ENCODE data around the gene RTTN.

The RTTN gene

DNA sequence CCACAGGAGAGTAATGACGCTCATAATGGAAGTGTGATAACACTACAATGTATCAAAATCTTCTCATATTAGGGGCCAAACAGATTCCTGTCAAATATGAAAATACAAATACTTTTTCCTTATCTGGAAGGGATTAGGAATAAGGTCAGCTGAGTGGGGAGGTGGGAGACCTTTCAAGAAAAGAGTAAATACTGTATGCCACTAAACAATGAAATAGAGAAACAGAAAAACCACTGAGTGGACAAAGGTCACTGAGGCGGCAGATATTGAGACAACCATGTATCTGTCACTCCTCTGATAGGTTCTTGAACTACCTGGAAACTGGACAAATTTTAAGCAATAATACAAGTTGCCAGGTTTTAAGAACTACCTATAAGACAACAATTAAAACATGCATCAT is 59.3 kb downstream of the RTTN start:
- peaks cover 63% of the 10 kb centered on the region for H3K36me3 ChIP-seq (ENCODE audit: insufficient read depth, low read length)
- TF ChIP-seq EZH2phosphoT487 (IDR thresholded peaks at IDR 0.05; ENCODE audit: borderline replicate concordance) (no peak), CTCF (conservative IDR thresholded peaks at IDR 0.05; ENCODE audit: low read length) (no peak)

DNA sequence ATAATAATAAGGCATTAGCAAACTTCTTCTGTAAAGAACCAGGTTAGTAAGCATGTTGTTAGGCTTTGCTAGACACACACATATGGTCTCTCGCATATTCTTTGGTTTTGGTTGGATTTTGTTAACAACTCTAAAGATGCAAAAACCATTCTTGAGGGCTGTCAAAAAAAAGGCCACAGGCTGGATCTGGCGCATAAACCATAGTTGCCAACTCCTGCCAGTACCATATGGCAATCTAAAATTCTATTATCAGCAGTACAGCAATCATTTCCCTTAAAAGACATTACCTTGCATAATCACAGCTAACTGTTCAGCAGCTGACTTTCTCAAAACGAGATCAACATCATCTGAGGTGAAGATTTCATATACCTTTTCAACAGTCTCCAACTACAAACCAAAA is 63.5 kb downstream of the RTTN start:
- Histone ChIP-seq H3K79me2 (ENCODE audit: insufficient read depth, low read length) (no peaks in the 10 kb centered on the region), H3K4me1 (ENCODE audit: insufficient read depth, low read length, poor library complexity, severe bottlenecking) (no peaks in the 10 kb centered on the region), H3K27me3 (ENCODE audit: insufficient read depth, low read length, poor library complexity, severe bottlenecking) (no peaks in the 10 kb centered on the region), H2AFZ (ENCODE audit: low read length) (no peak overlapping the region), H3K36me3 (ENCODE audit: insufficient read depth, low read length) (peaks cover 52% of the 10 kb centered on the region; the same call in 1 of the 2 replicates), H3K4me3 (ENCODE audit: low read length, poor library complexity, severe bottlenecking) (no peak overlapping the region), H3K9ac (ENCODE audit: low read depth, low read length, poor library complexity, severe bottlenecking) (no peak overlapping the region), H4K20me1 (ENCODE audit: insufficient read depth, low read length, poor library complexity, severe bottlenecking) (peaks cover 3% of the 10 kb centered on the region), H3K9me3 (ENCODE audit: insufficient read depth, low read depth, low read length) (no peaks in the 10 kb centered on the region), H3K9me2 (replicated peaks; ENCODE audit: low read depth, low read length) (no peaks in the 10 kb centered on the region), H3K4me2 (ENCODE audit: low read depth, low read length, poor library complexity, severe bottlenecking) (no peak overlapping the region), H3F3A (ENCODE audit: low read depth) (no peaks in the 10 kb centered on the region)
- TF ChIP-seq EZH2phosphoT487 (IDR thresholded peaks at IDR 0.05; ENCODE audit: borderline replicate concordance) = no peak
- TF ChIP-seq CTCF (conservative IDR thresholded peaks at IDR 0.05; ENCODE audit: low read length) = no peak

More for the DNA sequence above, 59.3 kb downstream of the RTTN start:
- H3K79me2 ChIP-seq (ENCODE audit: insufficient read depth, low read length) = no peaks in the 10 kb centered on the region
- peaks cover 4% of the 10 kb centered on the region for H3K4me1 ChIP-seq (ENCODE audit: insufficient read depth, low read length, poor library complexity, severe bottlenecking)
- H3K27me3 ChIP-seq (ENCODE audit: insufficient read depth, low read length, poor library complexity, severe bottlenecking) = no peaks in the 10 kb centered on the region
- no peak overlapping the region for H3K4me2 ChIP-seq (ENCODE audit: low read depth, low read length, poor library complexity, severe bottlenecking)
- no peaks in the 10 kb centered on the region for H4K20me1 ChIP-seq (ENCODE audit: insufficient read depth, low read length, poor library complexity, severe bottlenecking)
- H3F3A ChIP-seq (ENCODE audit: low read depth) = no peaks in the 10 kb centered on the region
- no peak overlapping the region for H3K4me3 ChIP-seq (ENCODE audit: low read length, poor library complexity, severe bottlenecking)
- no peaks in the 10 kb centered on the region for H3K9me2 ChIP-seq (replicated peaks; ENCODE audit: low read depth, low read length)
- H3K9ac ChIP-seq (ENCODE audit: low read depth, low read length, poor library complexity, severe bottlenecking) = no peak overlapping the region
- H3K9me3 ChIP-seq (ENCODE audit: insufficient read depth, low read depth, low read length) = no peaks in the 10 kb centered on the region
- no peak overlapping the region for H2AFZ ChIP-seq (ENCODE audit: low read length)

- Histone ChIP-seq H3K4me2 (ENCODE audit: low read depth, low read length, poor library complexity, severe bottlenecking) (no peak overlapping the region), H3K4me3 (ENCODE audit: low read length, poor library complexity, severe bottlenecking) (no peak overlapping the region), H3K27me3 (ENCODE audit: insufficient read depth, low read length, poor library complexity, severe bottlenecking) (no peaks in the 10 kb centered on the region), H3K36me3 (ENCODE audit: insufficient read depth, low read length) (peaks cover 38% of the 10 kb centered on the region), H3F3A (ENCODE audit: low read depth) (no peaks in the 10 kb centered on the region; the same call in 1 of the 2 replicates), H3K9ac (ENCODE audit: low read depth, low read length, poor library complexity, severe bottlenecking) (no peak overlapping the region), H3K9me2 (replicated peaks; ENCODE audit: low read depth, low read length) (no peaks in the 10 kb centered on the region), H3K79me2 (ENCODE audit: insufficient read depth, low read length) (no peaks in the 10 kb centered on the region), H4K20me1 (ENCODE audit: insufficient read depth, low read length, poor library complexity, severe bottlenecking) (peaks cover 3% of the 10 kb centered on the region), H3K9me3 (ENCODE audit: insufficient read depth, low read depth, low read length) (no peaks in the 10 kb centered on the region), H2AFZ (ENCODE audit: low read length) (no peak overlapping the region), H3K4me1 (ENCODE audit: insufficient read depth, low read length, poor library complexity, severe bottlenecking) (no peaks in the 10 kb centered on the region)
- TF ChIP-seq EZH2phosphoT487 (IDR thresholded peaks at IDR 0.05; ENCODE audit: borderline replicate concordance) (no peak), CTCF (conservative IDR thresholded peaks at IDR 0.05; ENCODE audit: low read length) (no peak)
Observed at GRCh38 chr18:70139138-70139537, 66.3 kb downstream of the RTTN start.
